ENCODE results near the gene MACROD1. TPM values are rescaled to one million over a fixed set of nuclear protein-coding genes. Genes with fewer than 3 reads are reported as not detected.
A peak's percentile ranks its signal among the peaks of the same experiment; 100 is the strongest.
"Not testable (repeated sequence)": the region's sequence is repeated elsewhere in the genome, so short reads cannot be mapped to it uniquely, and the experiment has no call there.

The MACROD1 gene
- total RNA-seq, 8 experiments from 2014 or later = 10.2 to 47.7 (median 16.6) TPM

DNA sequence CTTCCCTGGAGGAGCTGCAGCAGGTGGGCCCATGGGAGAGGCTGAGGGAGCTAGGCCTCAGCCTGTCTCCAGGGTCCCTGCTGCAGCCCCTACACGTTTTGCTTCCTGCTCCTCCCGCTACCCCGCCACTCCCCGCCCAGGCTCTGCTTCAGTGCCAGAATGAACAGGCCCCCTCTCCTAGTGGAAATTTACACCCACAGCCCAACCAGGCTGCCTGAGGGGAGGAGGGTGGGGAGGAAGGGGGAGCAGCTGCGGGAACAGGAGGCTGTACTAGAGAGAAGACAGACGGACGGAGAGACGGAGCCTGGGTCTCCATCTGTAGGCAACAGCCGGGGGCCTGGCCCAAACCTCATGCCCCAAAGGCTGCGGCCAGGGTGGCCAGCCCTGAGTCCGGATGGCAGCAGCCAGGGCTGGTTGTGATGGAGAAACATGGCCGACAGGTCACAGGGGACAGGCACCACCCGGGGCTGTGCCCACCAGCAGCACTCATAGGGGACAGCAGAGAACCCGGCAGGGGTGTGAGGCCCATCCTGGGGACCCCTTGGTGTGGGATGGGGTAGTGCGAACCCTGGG lies 109.6 kb downstream of the MACROD1 start:
- Histone ChIP-seq H3K4me3 (no peak overlapping the region), H3K4me1 (replicated peaks in 1 of 2) (peaks cover 54 to 56% of the 10 kb centered on the region in 2 donors), H3K27ac (no peak overlapping the region)
- WGBS, 10 experiments = 80% methylated on average over 2 of the region's 15 CpGs; no CpG with 5 or more reads in 9 of the 10 experiments
- ATAC-seq (replicated peaks in 6 of 8) = peak in 6 of 8 experiments; percentile 1 to 29 (median 4)
- in situ Hi-C loops (cut with MboI; ENCODE audit: low pct_unique_long_range_greater_than_20kb in 2 of 9, low sequenced_read_pairs in 9 of 9, unreplicated experiment in 9 of 9) = no loop called here

DNA sequence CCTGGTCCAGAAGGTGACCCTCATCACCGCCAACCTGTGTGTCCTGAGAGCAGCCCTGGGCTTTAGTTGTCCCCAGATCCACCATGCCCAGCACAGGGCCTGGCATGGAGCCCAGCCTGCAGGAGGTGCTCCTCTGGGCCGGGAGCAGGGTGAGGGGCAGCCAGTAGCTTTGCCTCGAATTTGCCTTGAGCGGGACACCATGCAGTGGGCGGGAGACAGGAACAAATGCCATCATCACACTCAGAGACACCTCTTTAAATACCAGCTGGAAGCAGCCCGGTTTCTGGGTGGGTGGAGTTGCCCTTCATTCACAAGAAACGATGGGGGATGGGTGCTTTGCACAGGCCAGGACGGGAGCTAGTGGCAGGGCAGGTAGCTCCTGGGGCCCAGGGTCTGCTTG lies 110.8 kb downstream of the MACROD1 start:
- Histone ChIP-seq H3K4me3 (no peak overlapping the region), H3K4me1 (replicated peaks in 1 of 2) (peaks cover 43 to 46% of the 10 kb centered on the region in 2 donors), H3K27ac (no peak overlapping the region)
- 50 to 100% (median 83%) methylated on average over 1 to 3 of the region's 8 CpGs; no CpG with 5 or more reads in 3 of the 10 experiments for WGBS, 10 experiments
- ATAC-seq (replicated peaks in 6 of 8) = peak in 2 of 8 experiments; percentile 11
- in situ Hi-C loops (cut with MboI; ENCODE audit: low pct_unique_long_range_greater_than_20kb in 2 of 9, low sequenced_read_pairs in 9 of 9, unreplicated experiment in 9 of 9) = no loop called here

DNA sequence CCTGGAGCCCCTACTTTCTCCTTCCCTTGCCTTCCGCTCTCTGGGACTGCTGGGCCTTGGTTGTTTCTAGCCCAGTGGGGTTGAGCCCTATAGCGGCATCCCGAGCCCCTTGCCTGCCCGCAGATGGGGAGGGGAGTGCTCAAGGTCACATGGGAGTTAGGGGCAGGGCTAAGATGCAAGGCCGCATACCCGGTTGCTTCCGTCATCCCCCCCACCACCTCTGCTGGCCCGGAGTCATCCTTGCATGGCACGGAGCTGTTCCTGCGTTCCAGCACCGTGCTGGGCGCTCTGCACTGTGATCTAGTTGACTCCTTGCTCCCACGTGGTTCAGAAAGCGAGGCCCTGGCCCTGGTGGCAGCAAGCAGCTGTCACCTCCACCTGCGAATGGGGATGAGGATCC lies 112.2 kb downstream of the MACROD1 start:
- Histone ChIP-seq H3K27ac (no peak overlapping the region), H3K4me3 (no peak overlapping the region), H3K4me1 (replicated peaks in 1 of 2) (peaks cover 34 to 37% of the 10 kb centered on the region in 2 donors)
- in situ Hi-C loops (cut with MboI; ENCODE audit: low pct_unique_long_range_greater_than_20kb in 2 of 9, low sequenced_read_pairs in 9 of 9, unreplicated experiment in 9 of 9) = no loop called here
- peak in 5 of 8 experiments; percentile 37 to 63 (median 50) for ATAC-seq (replicated peaks in 6 of 8)
- WGBS, 10 experiments = 100% methylated on average over 1 of the region's 15 CpGs; no CpG with 5 or more reads in 9 of the 10 experiments

DNA sequence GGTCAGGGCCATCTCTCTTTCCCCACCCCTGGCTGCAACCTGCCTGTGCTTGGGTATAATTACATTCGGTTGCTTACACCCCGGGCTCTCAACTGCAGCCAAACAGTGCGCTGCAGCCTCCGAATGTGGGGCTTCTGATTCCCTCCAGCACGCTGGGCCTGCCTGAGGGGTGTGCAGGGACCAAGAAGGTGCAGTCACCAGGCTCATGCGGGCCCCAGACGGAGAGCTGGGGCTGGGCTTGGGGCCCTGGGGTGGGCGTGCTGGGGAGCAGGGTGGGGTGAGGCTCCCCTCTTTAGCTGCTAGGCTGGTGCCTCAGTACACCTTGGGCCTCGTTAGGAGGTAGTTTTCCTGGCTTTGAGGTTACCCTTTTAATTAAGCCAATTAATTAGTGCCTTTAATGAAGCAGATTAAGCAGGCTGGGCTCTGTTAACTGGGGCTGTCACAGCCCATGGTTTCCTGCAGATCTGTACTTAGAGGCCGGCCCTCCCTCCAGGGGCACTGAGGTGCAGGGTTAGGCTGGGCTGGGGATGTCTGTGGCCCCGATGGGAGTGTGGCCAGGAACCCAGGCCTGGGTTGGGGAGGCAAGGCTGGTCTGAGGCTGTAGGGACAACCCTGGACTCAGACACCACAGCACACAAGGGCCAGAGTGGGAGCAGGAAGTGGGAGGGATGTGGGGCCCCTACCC lies 112.8 kb downstream of the MACROD1 start:
- in situ Hi-C loops (cut with MboI; ENCODE audit: low pct_unique_long_range_greater_than_20kb in 2 of 9, low sequenced_read_pairs in 9 of 9, unreplicated experiment in 9 of 9) = no loop called here
- Histone ChIP-seq H3K4me3 (no peak overlapping the region), H3K4me1 (replicated peaks in 1 of 2) (peaks cover 40 to 41% of the 10 kb centered on the region in 2 donors), H3K27ac (no peak overlapping the region)
- 40 to 93% (median 86%) methylated on average over 1 to 7 of the region's 11 CpGs; no CpG with 5 or more reads in 4 of the 10 experiments for WGBS, 10 experiments
- peak in 4 of 8 experiments; percentile 5 to 9 (median 9) for ATAC-seq (replicated peaks in 6 of 8)

DNA sequence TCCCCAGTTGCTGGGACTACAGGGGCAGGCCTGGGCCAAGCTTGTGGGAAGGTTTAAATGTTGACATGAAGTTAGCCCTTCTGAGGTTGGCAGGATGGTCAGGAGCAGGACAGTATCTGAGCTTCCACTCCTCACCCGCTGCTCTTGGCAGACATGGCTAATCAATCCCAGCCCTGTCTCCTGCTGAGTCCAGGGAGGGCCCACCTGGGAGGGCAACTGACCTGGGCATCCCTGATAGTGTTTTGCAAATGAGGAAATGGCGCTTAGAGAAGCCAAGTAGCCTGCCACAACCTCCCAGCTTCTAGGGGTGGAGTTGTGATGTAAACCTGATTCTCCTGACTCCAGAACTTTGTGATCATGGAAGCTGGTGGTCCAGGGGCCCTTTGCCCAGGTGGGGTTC lies 113.5 kb downstream of the MACROD1 start:
- Histone ChIP-seq H3K4me1 (replicated peaks in 1 of 2) (peaks cover 46 to 48% of the 10 kb centered on the region in 2 donors), H3K4me3 (no peak overlapping the region), H3K27ac (no peak overlapping the region)
- in situ Hi-C loops (cut with MboI; ENCODE audit: low pct_unique_long_range_greater_than_20kb in 2 of 9, low sequenced_read_pairs in 9 of 9, unreplicated experiment in 9 of 9) = no loop called here
- ATAC-seq (replicated peaks in 6 of 8) = no peak
- 100% methylated on average over 1 to 2 of the region's 2 CpGs; no CpG with 5 or more reads in 8 of the 10 experiments for WGBS, 10 experiments

DNA sequence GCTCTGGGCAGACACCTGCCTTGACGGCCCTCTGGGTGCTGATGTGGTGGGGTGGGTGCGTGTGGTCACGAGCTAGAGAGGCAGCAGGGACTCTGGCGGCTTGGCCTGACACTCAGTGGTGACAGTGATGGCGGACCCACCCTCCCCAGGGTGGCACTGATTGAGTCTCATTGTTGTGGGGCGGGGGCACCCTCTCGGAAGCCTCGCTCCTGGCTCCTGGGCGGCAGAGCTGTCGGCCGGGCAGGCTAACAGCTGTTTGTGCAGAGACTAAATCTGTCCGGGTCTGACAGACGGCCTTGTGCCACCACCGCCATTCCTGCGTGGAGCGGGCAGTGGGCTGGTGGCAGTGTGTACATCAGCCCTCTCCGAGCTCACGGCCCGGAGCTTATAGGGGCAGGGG lies 114.6 kb downstream of the MACROD1 start:
- Histone ChIP-seq H3K4me1 (replicated peaks in 1 of 2) (peaks cover 44 to 45% of the 10 kb centered on the region in 2 donors), H3K27ac (no peak overlapping the region), H3K4me3 (no peak overlapping the region)
- 94 to 100% (median 100%) methylated on average over 2 to 13 of the region's 19 CpGs; no CpG with 5 or more reads in 7 of the 10 experiments for WGBS, 10 experiments
- ATAC-seq (replicated peaks in 6 of 8) = no peak
- in situ Hi-C loops (cut with MboI; ENCODE audit: low pct_unique_long_range_greater_than_20kb in 2 of 9, low sequenced_read_pairs in 9 of 9, unreplicated experiment in 9 of 9) = no loop called here

DNA sequence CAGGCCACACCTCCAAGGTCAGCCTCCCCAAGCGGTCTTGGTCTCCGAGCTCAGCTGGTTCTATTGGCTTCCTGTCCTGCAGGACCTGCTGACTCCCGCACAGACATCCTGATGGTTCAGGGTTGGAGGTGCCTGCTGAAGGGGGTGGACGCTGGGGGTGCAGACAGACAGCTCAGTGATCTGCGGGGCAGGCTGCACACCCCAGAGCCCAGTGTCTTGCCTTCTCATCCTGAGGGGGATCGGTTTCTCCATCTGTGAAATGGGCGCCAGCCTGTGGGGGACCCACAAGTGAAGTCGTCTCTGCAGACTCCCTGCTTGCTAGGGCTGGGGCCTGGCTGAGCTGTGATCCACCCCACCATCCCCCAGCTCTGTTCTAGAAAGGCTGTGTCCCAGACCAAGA lies 116.4 kb downstream of the MACROD1 start:
- WGBS, 10 experiments = 82 to 100% methylated on average over 1 to 5 of the region's 8 CpGs; no CpG with 5 or more reads in 8 of the 10 experiments
- H3K27ac ChIP-seq = no peak overlapping the region
- no peak for ATAC-seq (replicated peaks in 6 of 8)
- H3K4me3 ChIP-seq = no peak overlapping the region
- peaks cover 37 to 38% of the 10 kb centered on the region in 2 donors for H3K4me1 ChIP-seq (replicated peaks in 1 of 2)
- in situ Hi-C loops (cut with MboI; ENCODE audit: low pct_unique_long_range_greater_than_20kb in 2 of 9, low sequenced_read_pairs in 9 of 9, unreplicated experiment in 9 of 9) = loop anchor here in 1 of 9 experiments (25.0 kb wide), 1 partner anchor 88 kb away; no protein-coding TSS in a partner anchor

DNA sequence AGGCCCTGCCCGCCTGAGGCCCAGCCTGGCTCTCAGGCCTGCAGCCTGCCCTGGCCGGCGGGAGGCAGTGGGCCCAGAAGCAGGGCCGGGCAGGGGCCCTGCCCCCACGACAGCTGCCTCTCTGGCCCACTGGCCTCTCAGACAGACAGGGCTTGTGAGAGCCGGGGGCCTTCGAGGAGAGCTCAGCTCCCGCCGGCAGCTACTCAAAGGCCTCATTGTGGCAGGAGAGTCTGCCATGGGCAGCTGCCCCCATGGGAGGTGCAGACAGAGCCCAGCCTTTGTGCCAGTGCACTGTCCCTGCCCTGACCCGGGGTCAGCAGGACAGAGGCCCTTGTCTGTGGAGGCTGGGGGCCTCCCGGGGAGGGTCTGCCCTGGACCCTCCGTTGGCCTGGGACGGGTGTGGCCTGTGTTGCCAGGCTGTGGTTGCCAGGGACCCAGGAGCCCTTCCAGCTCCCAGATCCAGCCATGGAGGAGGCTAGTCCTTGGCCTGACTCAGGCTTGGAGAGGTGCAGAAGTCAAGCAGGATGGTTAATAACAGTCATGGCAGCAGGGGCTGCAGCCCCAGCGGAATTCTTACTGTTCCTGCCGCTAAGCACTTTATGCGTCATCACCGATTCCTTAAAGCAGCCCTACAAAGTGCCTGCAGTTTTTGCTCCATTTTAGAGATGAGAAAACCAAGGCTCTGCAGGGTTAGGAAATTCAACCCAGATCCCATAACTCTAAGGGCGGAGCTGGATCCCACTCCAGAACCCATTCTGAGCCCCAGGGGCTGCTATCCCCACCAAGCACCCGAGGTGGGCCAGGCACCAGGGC lies 117.7 kb downstream of the MACROD1 start:
- ATAC-seq (replicated peaks in 6 of 8) = peak in 5 of 8 experiments; percentile 69 to 84 (median 71)
- 57 to 100% (median 86%) methylated on average over 1 to 6 of the region's 19 CpGs; no CpG with 5 or more reads in 4 of the 10 experiments for WGBS, 10 experiments
- no peak overlapping the region for H3K4me3 ChIP-seq
- peak overlapping the region; percentile 6 to 10 for H3K27ac ChIP-seq
- in situ Hi-C loops (cut with MboI; ENCODE audit: low pct_unique_long_range_greater_than_20kb in 2 of 9, low sequenced_read_pairs in 9 of 9, unreplicated experiment in 9 of 9) = loop anchor here in 1 of 9 experiments (25.0 kb wide), 1 partner anchor 89 kb away; no protein-coding TSS in a partner anchor
- H3K4me1 ChIP-seq (replicated peaks in 1 of 2) = peaks cover 29 to 32% of the 10 kb centered on the region in 2 donors

DNA sequence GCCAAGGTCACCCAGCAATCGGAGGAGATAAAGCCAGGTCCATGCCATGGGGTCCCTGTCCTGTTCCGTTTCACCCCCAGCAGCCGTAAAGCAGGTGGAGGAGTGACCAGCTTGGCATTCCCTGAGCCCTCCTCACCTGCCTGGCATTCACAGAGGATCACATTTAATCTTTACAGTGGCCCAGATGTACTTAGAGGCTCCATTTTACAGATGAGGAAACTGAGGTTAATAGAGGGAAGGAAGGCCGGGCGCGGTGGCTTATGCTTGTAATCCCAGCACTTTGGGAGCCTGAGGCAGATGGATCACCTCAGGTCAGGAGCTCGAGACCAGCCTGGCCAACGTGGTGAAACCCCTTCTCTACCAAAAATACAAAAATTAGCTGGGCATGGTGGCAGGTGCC lies 118.5 kb downstream of the MACROD1 start:
- not testable (repeated sequence) for H3K4me3 ChIP-seq; ATAC-seq (replicated peaks in 6 of 8); H3K27ac ChIP-seq
- 80 to 100% (median 95%) methylated on average over 1 to 6 of the region's 8 CpGs; no CpG with 5 or more reads in 7 of the 10 experiments for WGBS, 10 experiments
- in situ Hi-C loops (cut with MboI; ENCODE audit: low pct_unique_long_range_greater_than_20kb in 2 of 9, low sequenced_read_pairs in 9 of 9, unreplicated experiment in 9 of 9) = loop anchor here in 1 of 9 experiments (25.0 kb wide), 1 partner anchor 90 kb away; no protein-coding TSS in a partner anchor
- peaks cover 31 to 33% of the 10 kb centered on the region in 2 donors for H3K4me1 ChIP-seq (replicated peaks in 1 of 2)

DNA sequence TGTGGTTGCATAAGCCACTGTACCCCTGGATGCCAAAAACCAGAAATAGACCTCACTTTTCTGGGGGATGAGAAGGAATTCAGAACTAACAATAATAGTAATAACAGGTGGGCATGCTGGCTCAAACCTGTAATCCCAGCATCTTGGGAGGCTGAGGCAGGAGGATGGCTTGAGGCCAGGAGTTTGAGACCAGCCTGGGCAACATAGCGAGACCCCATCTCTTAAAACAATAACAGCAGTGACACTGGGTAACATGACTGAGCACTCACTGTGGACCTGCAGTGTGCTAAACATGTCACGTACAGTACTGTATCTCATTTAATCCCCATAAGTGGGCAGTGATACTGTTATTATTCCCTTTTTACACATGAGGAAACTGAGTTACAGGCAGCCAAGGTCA lies 120.2 kb downstream of the MACROD1 start:
- no peak for ATAC-seq (replicated peaks in 6 of 8)
- Histone ChIP-seq H3K4me3 (no peak overlapping the region), H3K27ac (no peak overlapping the region), H3K4me1 (replicated peaks in 1 of 2) (peaks cover 48 to 50% of the 10 kb centered on the region in 2 donors)
- in situ Hi-C loops (cut with MboI; ENCODE audit: low pct_unique_long_range_greater_than_20kb in 2 of 9, low sequenced_read_pairs in 9 of 9, unreplicated experiment in 9 of 9) = loop anchor here in 1 of 9 experiments (25.0 kb wide), 1 partner anchor 92 kb away; no protein-coding TSS in a partner anchor
- WGBS, 10 experiments = 83 to 100% (median 96%) methylated on average over 1 to 2 of the region's 2 CpGs; no CpG with 5 or more reads in 6 of the 10 experiments

DNA sequence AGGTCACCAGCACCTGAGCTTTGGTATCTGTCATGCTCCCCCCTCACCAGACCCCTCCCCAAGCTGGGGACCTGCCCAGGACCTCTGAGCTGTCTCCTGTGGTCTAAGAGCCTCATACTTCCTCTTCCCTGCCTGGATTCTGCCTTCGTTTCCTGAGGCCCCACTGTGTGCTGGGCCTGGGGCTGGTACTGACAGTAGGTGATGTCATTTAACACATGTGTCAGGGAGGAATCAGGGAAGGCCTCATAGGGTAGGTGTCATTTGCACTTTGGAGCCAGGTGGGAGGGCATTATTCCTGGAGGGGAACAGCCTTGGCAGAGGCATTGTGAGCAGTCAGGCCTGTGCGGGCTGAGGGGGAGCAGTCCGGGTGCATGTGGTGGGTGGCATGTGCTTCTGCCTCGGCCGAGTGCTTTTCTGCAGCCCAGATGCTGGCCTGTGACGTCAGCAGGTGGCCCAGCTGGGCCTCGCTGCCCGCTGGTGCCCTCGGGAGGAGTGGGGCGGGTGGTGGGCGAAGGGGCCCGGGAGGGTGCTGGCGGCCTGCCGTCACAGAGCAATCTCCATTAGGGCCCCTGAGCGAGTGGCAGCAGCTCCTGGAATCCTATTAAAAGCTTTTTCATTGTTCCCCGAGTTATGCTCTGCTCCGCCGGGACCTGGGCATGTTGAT lies 121.1 kb downstream of the MACROD1 start:
- 53 to 63% methylated on average over 1 to 3 of the region's 18 CpGs; no CpG with 5 or more reads in 8 of the 10 experiments for WGBS, 10 experiments

DNA sequence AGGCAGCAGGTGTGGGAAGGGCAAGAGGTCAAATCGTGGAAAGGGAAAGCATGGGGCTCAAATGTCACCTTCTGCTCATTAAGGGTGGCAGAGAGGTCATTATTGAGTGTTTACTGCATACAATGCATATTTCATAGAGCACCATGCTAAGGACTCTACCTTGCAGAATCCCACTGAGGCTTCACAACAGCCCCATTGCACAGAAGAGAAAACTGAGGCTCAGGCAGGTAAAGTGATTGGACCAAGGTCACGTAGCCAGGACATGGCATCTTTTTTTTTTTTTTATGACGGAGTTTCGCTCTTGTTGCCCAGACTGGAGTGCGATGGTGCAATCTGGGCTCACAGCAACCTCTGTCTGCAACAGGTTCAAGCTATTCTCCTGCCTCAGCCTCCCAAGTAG lies 122.4 kb downstream of the MACROD1 start:
- ATAC-seq (replicated peaks in 6 of 8) = no peak
- WGBS, 10 experiments = 40 to 100% (median 60%) methylated on average over 1 to 4 of the region's 5 CpGs; no CpG with 5 or more reads in 3 of the 10 experiments
- Histone ChIP-seq H3K4me1 (replicated peaks in 1 of 2) (peaks cover 49 to 55% of the 10 kb centered on the region in 2 donors), H3K4me3 (no peak overlapping the region), H3K27ac (no peak overlapping the region)
- in situ Hi-C loops (cut with MboI; ENCODE audit: low pct_unique_long_range_greater_than_20kb in 2 of 9, low sequenced_read_pairs in 9 of 9, unreplicated experiment in 9 of 9) = loop anchor here in 1 of 9 experiments (25.0 kb wide), 1 partner anchor 94 kb away; no protein-coding TSS in a partner anchor

More for the DNA sequence above, 121.1 kb downstream of the MACROD1 start:
- peak overlapping the region in 1 of 2 donors; percentile 60 for H3K27ac ChIP-seq
- in situ Hi-C loops (cut with MboI; ENCODE audit: low pct_unique_long_range_greater_than_20kb in 2 of 9, low sequenced_read_pairs in 9 of 9, unreplicated experiment in 9 of 9) = loop anchor here in 1 of 9 experiments (25.0 kb wide), 1 partner anchor 92 kb away; no protein-coding TSS in a partner anchor
- peaks cover 51 to 55% of the 10 kb centered on the region in 2 donors for H3K4me1 ChIP-seq (replicated peaks in 1 of 2)
- H3K4me3 ChIP-seq = no peak overlapping the region
- ATAC-seq (replicated peaks in 6 of 8) = peak in 5 of 8 experiments; percentile 28 to 62 (median 58)
